ENCODE measurements around the gene FUT7. TPM values are rescaled to one million over a fixed set of nuclear protein-coding genes. Genes with fewer than 3 reads are reported as not detected.

FUT7 gene
- total and polyA plus RNA-seq, 9 of the 15 experiments (the other 6 are each of a cell fraction or from before 2014, with no cell fraction given): not detected

DNA sequence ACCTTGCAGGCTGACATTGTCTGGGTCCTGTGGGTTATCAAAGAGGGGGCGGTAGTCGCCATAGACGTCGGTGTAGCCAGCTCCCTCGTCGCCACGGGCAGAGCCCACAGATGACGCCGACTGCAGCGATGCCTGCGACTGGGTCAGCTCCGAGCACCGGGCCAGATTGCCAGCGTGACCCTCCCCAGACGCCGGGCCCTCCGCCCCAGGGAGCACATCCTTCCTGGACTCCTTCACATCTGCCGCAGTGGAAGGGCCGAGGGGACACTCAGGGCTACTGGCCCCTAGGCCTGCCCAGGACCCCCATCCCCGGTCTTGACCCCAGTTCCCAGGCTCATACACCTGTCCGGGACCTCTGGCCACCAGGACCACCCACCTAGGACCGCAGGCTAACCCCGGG, 17.7 kb downstream of the FUT7 start:
- WGBS (ENCODE audit: insufficient coverage, low coverage, missing lambda C conversion rate): 84% methylated on average over 18 of the region's 23 CpGs
- no TSS peak for BruUV-seq (replicated peaks)
- FAIRE-seq (no peak), ATAC-seq (no peak), DNase-seq (ENCODE audit: extremely low read depth in 1 of 4, low spot score in 3 of 4) (no peak)
- Histone ChIP-seq H3K36me3 (ENCODE audit: control insufficient read depth, insufficient read depth, low read length) (no peaks in the 10 kb centered on the region), H3K9ac (ENCODE audit: insufficient read depth in 1 of 2, low read depth in 2 of 2, low read length in 2 of 2) (no peak overlapping the region; a peak in 1 of 4 replicates), H2AFZ (ENCODE audit: low read depth, low read length) (no peak overlapping the region), H3K4me3 (no peak overlapping the region), H3K4me1 (replicated peaks in 1 of 2; ENCODE audit: control insufficient read depth in 2 of 2, insufficient read depth in 2 of 2, low read length in 2 of 2) (peaks cover 0 to 72% of the 10 kb centered on the region in 2 experiments; a peak in 2 of 5 replicates), H4K20me1 (replicated peaks; ENCODE audit: control insufficient read depth, insufficient read depth, low read length) (no peaks in the 10 kb centered on the region), H3K4me2 (ENCODE audit: insufficient read depth, low read length) (no peak overlapping the region), H3K79me2 (ENCODE audit: control insufficient read depth, insufficient read depth, low read length) (no peaks in the 10 kb centered on the region), H3K9me3 (replicated peaks; ENCODE audit: control insufficient read depth, insufficient read depth, low read depth, low read length) (no peaks in the 10 kb centered on the region), H3K9me1 (ENCODE audit: control insufficient read depth, insufficient read depth, low read length) (no peaks in the 10 kb centered on the region), H3K27me3 (ENCODE audit: control insufficient read depth in 2 of 2, insufficient read depth in 2 of 2, low read length in 2 of 2) (no peaks in the 10 kb centered on the region), H3K27ac (ENCODE audit: extremely low read depth, low read depth, low read length) (no peak overlapping the region)
- intact Hi-C loops (cut with micrococcal nuclease) (no loop called here), in situ Hi-C loops (cut with MboI) (no loop called here)
- CTCF ChIA-PET (ENCODE audit: low intra/inter-chr PET ratio): no interaction called here
- POLR2A ChIA-PET: interaction anchor here (0.6 to 1.1 kb wide), 2 partner anchors 21 to 23 kb away, joined by 3 read pairs; no protein-coding TSS in a partner anchor
- no peak for TF ChIP-seq RFX1 (IDR thresholded peaks at IDR 0.05)
- TF ChIP-seq POU5F1 (IDR thresholded peaks at IDR 0.05; ENCODE audit: borderline replicate concordance, low read depth, low read length, partially characterized antibody): no peak
- TF ChIP-seq TAF9B (IDR thresholded peaks at IDR 0.05; ENCODE audit: partially characterized antibody): no peak
- no peak for TF ChIP-seq ZNF79 (CRISPR knock-in tag; IDR thresholded peaks at IDR 0.05; ENCODE audit: low read depth)
- no peak for TF ChIP-seq BRCA1 (IDR thresholded peaks at IDR 0.05)
- no peak for TF ChIP-seq BRCA1 (CRISPR knock-in tag; IDR thresholded peaks at IDR 0.05)
- TF ChIP-seq, protein P1, sequence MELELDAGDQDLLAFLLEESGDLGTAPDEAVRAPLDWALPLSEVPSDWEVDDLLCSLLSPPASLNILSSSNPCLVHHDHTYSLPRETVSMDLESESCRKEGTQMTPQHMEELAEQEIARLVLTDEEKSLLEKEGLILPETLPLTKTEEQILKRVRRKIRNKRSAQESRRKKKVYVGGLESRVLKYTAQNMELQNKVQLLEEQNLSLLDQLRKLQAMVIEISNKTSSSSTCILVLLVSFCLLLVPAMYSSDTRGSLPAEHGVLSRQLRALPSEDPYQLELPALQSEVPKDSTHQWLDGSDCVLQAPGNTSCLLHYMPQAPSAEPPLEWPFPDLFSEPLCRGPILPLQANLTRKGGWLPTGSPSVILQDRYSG (tag; conservative IDR thresholded peaks at IDR 0.05; ENCODE audit: low read depth): no peak
- TF ChIP-seq PTTG1 (tag; IDR thresholded peaks at IDR 0.05; ENCODE audit: low read depth): no peak
- TF ChIP-seq, protein P2, sequence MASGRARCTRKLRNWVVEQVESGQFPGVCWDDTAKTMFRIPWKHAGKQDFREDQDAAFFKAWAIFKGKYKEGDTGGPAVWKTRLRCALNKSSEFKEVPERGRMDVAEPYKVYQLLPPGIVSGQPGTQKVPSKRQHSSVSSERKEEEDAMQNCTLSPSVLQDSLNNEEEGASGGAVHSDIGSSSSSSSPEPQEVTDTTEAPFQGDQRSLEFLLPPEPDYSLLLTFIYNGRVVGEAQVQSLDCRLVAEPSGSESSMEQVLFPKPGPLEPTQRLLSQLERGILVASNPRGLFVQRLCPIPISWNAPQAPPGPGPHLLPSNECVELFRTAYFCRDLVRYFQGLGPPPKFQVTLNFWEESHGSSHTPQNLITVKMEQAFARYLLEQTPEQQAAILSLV (tag; IDR thresholded peaks at IDR 0.05): no peak
- TF ChIP-seq ZNF197 (CRISPR knock-in tag; IDR thresholded peaks at IDR 0.05; ENCODE audit: low read depth): no peak
- no peak for TF ChIP-seq ZNF143 (CRISPR knock-in tag; IDR thresholded peaks at IDR 0.05)
- TF ChIP-seq, protein P3, sequence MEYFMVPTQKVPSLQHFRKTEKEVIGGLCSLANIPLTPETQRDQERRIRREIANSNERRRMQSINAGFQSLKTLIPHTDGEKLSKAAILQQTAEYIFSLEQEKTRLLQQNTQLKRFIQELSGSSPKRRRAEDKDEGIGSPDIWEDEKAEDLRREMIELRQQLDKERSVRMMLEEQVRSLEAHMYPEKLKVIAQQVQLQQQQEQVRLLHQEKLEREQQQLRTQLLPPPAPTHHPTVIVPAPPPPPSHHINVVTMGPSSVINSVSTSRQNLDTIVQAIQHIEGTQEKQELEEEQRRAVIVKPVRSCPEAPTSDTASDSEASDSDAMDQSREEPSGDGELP (CRISPR knock-in tag; IDR thresholded peaks at IDR 0.05; ENCODE audit: borderline replicate concordance): no peak
- TF ChIP-seq PURB (CRISPR knock-in tag; IDR thresholded peaks at IDR 0.05; ENCODE audit: low read depth): no peak
- TF ChIP-seq, protein P4, sequence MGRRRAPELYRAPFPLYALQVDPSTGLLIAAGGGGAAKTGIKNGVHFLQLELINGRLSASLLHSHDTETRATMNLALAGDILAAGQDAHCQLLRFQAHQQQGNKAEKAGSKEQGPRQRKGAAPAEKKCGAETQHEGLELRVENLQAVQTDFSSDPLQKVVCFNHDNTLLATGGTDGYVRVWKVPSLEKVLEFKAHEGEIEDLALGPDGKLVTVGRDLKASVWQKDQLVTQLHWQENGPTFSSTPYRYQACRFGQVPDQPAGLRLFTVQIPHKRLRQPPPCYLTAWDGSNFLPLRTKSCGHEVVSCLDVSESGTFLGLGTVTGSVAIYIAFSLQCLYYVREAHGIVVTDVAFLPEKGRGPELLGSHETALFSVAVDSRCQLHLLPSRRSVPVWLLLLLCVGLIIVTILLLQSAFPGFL (CRISPR knock-in tag; IDR thresholded peaks at IDR 0.05): no peak
- TF ChIP-seq NELFE (IDR thresholded peaks at IDR 0.05; ENCODE audit: insufficient read depth, insufficient read length): no peak
- no peak for TF ChIP-seq MYC (IDR thresholded peaks at IDR 0.05; ENCODE audit: low read depth, low read length)
- no peak for TF ChIP-seq MYC (CRISPR knock-in tag; IDR thresholded peaks at IDR 0.05; ENCODE audit: borderline replicate concordance, low read depth)
- TF ChIP-seq RUNX1 (IDR thresholded peaks at IDR 0.05; ENCODE audit: low read depth): no peak
